ENCODE data around the gene CRACDL.

The CRACDL gene

DNA sequence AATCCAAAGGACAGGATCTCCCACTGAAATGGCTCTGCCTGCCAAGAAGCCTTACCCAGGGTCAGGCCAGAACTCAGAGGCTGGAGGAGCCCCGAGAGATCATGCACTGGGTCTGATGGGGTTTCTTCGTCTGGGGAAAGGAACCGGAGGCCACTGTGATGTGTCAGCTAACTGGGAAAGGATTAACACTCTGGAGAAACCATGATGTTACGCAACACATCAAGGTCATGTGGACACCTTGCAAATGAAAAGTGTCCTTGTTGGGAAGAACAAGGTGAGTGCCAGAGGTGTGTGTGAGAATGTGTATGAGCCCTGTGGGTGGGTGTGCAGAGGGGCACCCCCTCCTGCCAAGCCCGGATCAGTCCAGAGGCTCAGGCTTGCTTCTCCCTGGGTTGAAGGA lies 86.9 kb downstream of the CRACDL start:
- no peak for DNase-seq

DNA sequence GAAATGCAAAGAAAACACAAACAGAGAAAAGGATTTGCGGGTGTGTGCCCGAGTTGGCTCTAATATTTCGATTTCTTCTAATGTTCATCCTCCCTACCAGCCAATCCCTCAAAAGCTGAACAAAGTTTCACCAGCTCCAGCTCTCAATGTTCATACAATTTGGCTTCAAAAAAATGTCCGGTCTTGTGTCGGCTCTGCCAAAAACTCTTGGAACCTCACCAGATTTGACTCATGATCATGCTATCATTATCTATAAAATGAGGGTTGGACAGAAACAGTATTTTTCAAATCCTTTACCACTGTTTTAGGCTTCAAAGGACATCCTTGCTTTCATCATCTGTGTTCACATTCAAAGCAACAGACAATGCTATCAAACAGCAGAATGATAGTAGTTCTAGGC lies 88.2 kb downstream of the CRACDL start:
- no peak for DNase-seq

DNA sequence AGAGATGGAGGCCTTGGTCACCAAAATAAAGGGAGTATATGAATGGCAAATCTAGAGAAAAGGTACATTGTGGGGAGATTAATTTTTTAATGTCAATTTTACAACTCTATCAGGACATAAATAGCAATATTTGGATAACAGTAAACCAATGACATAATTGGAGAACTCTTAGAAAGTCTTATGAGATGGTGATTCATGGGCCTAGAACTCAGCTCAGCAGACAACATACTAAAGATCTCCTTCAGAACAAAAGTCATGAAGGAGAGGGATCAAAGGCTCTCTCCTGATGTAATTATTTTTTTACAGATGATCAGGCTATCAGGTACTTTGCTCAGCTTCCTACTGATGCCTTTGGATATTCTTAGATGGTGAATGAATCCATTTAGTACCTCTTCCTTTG lies 90.0 kb downstream of the CRACDL start:
- DNase-seq, result no peak

DNA sequence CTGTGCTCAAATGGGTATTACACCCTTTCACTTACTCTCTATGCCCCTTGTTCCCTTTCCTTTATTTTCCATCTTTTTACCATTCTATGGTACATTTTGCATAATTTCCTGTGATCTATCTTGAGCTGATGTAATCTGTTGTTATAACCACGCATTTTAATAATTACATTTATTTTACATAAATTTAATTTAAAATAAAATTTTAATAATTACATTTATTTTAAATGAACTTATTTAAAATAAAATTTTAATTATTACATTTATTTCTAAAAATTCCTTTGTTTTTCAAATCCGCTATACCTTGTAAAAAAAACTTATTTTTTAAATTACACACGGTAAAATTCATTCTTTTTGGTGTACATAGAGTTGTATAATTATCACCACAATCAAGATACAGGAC lies 93.9 kb downstream of the CRACDL start:
- no peak for DNase-seq

DNA sequence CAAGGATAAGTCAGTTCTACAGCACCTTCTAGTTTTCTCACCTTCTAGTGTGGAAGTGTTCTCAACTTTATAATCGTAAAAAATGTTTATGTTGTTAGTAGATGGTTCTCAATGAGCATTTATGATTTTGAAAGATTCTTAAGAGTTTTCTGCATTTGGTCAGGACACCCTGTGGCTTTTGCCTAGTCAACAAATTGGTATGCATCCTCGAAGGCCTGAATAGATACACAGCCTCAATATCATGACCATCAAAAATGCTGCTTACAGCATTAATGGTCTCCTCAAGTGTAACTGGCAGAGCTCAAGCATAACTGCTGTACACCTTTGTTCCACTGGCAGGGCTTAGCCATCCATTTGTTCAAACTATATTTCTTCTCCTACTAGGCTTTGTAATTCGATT lies 96.7 kb downstream of the CRACDL start:
- no peak for DNase-seq

DNA sequence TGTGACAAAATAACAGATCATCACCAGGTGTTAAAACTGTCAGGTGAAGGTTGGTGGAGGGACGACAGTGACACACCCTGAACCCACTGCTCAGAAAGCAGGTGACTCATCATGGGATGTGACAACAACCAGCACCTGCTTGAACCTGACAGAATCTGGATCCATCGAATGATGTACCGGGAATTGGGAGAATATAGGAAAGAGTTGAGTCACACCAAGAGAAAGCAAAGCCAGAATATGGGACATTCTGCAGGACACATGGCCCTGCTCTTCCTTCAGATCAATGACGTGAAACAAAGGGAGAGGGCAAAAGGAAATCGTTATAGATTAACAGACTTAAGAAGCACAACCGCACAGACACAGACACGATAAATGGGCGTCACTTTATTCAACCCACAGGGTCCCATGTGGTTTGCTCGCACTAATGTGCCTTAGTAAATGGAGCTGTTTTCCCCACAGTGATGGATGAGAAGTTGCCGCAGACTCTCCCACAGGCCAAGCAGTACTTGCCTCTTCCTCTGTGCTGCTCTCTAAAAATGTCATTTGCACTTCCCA lies 100.1 kb downstream of the CRACDL start:
- DNase-seq, result no peak

DNA sequence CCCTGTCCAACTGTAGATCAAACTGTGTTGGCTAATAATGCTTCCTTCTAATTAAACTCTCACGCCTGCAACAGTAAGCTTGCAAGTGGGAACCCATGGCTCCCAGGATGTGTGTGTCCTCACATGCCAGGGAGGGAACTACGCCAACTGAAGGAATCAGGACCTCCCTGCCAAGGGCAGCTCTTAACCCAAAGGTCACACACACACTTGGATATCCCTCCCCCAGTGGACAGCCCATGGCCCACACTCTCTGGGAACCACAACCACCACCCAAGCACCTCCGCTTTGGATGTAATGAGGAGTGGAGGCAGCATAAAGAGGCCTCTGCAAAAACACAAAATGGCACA lies 102.1 kb downstream of the CRACDL start:
- no peak for DNase-seq

DNA sequence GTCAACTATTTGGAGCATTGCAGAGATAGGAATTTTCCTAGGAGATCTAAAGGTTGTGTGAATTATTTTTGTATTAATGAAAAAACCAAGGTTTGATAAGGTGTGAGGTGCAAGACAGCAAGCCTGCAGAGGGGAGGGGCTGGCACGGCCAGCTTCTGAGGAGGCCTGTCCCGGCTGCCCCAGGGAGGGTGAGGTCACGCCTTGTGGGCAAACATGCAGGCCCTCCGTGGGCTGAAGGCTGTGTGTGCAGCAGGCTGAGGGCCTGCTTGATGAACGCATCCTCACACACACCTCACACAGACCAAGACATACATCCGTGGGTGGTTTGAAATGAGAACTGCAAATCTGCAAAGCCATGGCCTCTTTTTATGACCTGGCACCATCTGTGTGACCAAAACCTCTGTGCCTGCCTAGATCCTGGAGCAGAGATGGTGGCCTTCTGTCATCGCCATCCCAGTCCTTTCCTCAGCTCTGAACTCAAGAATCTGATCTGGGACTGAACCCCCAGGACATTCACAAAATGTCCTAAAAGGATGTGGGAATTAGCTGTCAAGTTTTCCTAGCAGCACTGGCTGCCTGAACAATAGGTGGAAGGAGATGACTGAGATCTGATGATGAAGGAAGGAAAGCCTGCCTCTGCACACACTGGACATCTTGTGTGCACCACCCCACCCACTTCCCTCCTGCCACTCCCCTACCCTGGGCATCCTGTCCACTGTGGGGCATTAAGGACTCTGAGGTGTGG lies 102.7 kb downstream of the CRACDL start:
- no peak for DNase-seq

DNA sequence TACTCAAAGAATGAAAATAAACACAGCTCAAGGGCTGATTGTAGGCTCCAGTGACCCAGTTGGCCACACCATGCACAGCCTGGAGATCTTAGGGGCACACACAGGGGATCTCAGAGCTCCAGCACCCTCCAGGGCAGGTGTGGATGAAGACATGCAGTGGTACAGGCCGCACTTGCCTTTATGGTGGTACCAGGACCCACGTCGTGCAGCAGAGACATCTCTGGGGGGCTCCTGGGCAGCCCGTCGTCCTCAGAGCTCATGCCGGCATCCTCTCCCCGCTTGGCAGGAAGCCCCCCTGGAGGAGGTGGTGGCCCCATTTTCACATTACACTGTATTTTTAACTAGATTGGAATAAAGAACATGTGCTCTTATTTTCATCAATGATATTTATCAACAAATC lies 103.9 kb downstream of the CRACDL start:
- no peak for DNase-seq

DNA sequence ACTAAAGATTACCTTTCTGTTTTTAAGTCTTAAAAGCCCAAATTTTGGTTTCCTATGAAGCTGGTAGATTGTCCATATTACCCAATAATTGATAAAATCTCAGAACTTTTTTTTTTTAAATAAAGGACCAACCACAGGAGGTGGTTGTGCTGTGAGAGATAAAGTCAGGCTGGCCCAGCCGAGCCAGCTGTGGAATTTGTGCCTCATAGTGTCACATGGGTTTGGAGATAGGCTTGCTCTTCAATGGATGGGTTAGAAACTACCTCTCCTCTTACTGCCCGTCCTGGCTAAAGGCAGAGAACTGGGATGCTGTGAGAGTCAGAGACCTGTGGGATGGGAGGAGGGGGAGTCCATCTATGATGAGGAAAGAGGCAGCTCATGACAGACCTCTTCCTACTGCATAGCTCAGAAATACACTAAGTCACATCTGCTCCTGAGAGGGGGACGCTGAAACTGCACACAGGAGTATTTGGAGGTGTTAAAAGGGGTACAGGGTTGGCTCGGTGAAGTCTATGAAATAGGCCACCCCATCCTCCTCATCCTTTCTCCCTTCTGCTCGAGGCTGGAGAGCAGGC lies 105.4 kb downstream of the CRACDL start:
- no peak for DNase-seq

DNA sequence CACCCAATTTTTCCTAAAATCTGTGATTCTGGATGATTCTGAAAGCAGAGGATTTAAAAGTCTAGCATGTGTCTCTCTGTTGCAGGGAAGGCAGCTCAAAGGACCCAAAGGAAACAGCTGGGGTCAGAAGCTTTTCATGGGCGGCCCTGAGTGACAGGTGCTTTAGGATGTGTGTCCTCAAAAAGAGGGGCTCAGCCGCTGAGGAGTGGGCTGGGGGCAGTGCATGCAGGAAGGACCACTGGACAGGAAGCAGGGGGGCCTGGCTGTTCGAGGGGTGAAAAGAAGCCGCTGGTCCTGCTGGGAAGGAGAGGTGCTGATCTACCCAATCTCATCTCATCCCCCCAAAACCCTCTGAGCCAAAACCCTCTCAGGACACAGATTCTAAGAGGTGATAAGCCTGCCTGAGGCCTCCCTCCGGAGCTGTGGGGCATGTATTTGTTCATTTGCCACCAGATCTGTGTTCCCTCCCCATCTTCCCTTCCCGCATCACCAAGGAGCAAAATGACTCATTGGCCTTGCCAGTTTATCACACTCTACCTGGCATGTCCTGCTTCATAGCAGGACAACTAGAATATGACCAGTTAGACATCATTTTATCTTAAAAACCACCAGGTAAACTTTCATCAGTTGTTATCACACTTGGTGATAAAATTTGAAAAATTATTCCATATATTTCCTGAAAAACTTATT lies 106.3 kb downstream of the CRACDL start:
- no peak for DNase-seq

DNA sequence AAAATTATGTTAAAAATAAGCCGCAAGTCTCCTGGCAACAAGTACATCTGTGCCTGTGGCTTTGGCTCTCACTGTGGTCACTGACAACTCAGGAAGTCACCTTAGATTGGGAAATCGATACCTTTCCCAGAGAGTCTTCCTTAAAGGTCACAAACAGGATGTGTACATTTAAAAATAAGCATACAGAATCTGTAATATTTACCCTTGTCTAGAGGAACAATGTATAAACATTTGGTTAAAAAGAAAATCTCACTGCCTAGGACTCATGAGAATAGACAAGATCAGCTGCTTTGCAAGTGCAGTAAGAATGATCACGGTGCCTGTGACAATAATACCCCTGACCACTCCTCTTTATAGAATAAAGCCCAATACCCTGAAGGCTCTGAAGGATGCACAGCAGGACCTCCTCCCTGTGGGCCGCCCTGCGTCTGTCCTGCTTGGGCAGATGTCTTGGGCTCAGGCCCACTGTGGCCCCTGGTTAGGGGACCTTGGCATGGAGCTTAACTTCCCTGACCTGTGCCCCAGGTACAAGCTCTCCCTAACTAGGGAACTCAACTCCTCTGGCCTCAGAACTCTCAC lies 107.1 kb downstream of the CRACDL start:
- DNase-seq, result no peak

DNA sequence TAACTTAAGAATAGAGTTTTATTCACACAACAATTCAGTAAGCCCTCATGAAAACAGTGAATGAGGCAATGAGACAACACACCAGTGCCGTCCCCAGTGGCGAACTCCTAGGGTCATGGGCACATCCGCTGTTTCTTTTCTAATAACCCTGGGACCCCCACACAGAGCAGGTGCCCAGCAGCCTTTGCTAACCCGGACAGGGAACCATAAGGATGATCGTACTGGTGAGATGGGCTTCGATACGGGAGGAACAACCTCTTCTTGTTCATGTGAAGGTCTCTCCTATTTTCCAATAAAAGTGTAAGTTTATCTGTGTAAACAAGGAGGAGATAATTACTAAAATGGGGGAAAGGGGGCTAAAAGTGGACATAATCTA lies 107.7 kb downstream of the CRACDL start:
- DNase-seq, result no peak

DNA sequence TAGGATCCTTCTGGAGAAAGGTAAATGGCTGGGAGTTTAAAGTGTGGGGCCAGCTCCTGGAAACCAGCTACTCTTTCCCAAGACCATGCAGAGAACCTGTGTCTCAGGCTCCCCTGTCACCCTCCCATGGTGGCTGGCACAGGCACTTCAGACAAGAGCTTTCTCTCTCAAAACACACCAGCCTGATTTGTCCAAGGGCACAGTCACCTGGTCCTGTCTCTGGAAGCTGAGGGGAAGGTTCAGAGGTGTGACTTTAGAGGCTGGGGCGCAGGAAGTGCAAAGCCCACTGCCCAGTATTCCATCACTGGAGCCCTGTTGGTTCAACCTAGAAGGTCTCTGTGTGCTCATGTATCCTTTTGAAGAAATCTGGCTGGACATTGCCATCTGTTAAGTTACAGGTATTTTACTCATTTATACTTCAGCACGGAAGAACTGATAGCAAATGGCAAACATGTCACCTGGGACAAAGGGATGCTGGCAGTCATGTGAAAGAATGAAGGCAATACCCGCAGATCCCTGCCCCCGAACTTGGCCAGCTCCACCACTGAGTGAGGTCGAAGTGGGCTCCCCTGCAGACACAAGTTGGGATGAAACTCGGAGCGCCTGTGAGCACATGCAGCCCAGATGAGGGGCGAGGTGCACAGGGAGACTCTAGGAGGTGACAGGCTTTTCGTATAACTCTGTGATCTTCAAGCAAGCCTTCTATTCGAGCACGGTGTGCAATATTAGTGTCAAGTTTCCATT lies 108.2 kb downstream of the CRACDL start:
- DNase-seq, result no peak

DNA sequence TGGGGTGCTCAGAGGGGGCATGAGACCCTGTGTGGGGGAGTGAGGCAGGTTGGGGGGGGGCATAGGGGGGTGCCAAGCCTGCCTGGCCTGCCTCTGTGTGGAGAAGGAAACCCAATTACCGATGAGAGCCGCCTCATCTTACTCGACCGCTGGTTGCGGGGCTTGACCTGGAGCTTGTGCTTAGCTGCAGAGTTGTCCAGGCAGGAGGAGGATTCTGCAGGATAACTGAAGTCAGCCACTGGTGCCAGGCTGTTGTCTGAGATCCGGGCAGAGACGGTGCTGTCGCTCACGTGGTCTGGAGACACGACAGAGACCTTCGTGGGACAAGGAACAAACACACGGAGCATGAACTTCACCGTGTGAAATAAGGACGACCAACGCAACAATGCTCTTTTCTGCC lies 109.2 kb downstream of the CRACDL start:
- no peak for DNase-seq

DNA sequence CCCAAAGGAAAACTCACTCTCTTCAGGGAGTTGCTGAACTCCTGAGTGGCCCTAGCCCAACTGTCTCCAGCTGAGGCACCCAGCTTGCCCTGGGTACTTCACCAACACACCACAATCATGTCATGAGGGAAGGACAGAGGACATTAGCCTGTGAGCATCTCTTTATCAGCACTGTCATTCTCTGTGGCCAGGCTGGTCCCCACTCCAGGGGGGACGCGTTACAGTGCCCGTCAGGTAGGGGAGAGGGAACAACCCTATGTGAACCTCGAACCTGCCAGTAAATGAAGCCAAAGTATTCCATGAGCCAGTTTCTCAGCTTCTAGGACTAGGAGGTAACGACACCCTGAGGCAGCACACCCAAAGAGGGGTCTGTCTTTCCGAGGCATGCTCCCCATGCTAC lies 110.2 kb downstream of the CRACDL start:
- DNase-seq, result no peak

DNA sequence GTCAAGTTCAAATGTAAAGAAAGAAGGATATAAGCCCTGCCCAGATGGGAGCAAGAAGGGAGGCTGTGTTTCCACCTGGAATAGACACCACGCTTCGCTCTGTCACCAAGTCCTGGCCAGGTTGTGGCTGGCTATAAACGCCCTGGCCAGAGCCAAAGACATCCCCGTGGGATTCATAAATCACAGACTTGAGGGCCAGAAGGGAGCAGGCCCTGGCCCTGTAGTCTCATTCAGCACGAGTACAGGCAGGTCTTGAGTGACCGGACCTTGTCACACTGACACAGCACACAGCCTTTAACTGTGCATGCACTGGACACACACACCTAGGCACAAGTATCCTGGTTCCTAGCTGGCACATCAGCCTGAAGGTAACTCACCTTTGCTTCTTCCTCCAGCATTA lies 110.6 kb downstream of the CRACDL start:
- DNase-seq, result no peak

DNA sequence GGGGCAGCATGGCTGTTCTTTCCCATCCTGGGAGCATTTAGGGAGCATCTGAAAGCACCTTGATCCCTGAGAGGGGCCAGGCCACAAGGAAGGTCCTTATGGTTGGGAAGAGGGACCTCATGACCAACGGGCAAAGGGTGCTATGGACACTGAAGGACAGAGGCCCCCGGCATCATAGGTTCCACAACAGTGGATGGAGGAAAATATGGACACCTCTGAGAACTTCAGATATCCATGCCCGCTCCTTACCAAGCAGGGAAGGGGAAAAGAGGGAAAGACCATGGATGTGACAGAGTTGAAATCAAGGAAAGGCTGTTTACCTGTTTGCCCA lies 111.0 kb downstream of the CRACDL start:
- DNase-seq, result no peak

DNA sequence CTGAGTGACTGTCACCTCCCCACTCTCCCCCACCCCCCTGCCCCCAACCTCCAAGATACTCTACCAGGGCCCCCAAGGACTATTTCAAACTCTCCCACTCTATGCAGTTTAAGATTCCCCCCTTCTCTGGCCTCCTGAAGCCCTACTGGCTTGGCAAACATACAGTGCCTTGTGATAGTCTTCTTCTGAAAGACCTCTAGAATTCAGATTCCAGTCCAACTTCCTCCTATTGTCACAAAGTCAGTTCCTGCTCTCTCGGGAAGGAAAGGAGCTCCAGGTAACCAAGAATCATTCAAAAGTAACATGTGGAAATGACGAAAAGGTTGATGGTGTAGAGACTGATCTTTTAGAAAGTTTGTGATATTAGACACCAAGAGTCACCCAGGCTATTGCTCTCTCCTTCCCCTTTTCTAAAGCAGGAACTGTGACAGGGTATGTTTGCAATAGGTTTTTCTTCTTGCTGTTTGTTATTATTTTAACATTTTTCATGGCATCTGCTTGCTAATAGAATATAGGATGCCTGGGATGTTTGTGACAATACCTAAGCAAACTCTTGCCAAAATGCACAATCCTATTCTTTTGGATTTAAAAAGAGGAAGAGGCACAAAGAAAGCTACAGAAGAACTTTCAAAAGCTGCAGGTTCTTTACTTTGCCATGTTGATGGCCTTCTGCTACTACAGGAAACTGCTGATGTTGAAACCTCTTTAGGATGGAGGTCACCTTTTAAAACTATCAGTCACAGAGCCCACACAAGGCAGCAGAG lies 111.6 kb downstream of the CRACDL start:
- no peak for DNase-seq

DNA sequence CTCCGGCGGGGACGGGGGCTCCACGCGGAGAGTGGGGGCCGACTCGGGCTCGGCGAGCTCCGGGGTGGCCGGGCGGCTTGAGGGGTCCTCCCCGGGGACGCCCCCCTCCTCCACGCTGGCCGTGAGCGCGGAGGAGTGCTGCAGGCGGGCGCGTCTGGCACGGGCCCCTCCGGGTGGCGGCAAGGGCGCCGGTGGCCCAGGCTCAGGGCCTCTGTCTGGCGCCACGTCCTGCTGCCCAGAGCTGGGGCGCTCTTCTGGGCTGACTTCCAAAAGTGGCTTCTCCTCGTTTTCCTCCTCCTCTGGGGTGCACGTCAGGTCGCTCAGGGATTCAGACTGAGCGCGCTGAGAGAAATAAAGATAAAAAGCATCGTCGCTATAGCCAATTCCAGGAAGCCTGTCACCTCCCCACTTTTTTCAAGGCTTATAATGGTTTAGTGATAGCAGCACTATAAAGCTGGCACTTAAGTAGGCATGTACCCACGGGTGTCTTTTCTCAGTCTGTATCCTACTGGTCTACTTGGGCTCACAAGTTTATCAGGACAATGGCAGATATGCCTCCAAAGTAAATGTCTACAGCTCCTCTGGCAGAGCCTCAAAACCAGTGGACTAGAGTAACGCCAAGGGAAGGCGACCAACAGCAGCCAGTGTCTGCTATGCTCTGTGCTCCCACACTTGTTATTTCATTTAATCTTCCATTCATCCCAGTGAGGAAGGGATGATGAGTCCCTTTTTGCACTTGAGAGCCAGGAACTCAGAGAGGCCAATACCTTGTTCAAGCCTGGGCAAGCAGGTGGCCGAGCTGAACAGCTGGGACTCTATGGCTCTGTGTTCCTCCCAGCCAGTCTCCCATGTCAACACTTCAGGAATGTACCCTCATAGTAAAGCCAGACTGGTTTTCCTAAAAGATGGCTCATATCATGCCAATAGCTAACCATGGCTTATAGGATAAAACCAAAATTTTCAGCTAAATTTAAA lies 112.5 kb downstream of the CRACDL start:
- DNase-seq, result no peak
